ENCODE data around the gene KRI1.

The KRI1 gene

DNA sequence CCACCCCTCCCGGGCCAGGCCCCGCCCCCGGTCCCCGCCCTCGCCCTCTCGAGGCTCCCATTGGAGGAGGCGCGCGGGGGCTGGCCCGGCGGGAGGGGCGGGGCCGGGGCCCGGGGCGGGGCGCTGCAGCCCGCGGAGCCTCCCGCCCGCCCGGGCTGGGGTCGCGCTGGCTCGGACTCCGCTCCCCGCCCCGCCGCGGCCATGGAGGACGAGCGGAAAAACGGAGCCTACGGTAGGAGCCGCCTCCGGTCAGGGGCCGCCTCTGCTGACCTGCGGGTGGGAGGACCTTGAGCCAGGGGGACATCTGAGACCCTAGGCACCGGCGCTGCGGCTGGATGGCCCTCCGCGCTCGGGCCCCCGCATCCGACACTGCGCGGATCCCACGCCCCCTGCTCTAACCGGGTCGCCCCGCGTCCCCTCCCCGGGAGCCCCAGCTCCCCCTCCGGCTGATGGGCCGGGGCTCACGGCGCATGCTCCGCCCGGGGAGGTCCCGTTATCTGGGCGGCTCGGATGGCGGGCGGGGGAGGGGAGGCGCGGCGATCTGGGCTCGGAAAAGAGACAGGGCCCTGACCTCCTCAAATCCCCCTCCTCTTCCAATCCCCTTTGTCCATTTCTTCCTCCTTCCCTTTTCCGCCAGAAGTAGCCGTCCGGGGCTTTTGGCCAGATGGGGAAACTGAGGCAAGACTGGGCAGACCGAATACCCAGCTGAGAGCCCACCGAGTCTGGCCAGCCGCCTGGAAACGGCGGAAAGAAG lies 36.7 kb upstream of the KRI1 start:
- in situ Hi-C loops (cut with MboI; ENCODE audit: low pct_unique_long_range_greater_than_20kb, low sequenced_read_pairs, unreplicated experiment), result no loop called here
- TF ChIP-seq, protein P1, sequence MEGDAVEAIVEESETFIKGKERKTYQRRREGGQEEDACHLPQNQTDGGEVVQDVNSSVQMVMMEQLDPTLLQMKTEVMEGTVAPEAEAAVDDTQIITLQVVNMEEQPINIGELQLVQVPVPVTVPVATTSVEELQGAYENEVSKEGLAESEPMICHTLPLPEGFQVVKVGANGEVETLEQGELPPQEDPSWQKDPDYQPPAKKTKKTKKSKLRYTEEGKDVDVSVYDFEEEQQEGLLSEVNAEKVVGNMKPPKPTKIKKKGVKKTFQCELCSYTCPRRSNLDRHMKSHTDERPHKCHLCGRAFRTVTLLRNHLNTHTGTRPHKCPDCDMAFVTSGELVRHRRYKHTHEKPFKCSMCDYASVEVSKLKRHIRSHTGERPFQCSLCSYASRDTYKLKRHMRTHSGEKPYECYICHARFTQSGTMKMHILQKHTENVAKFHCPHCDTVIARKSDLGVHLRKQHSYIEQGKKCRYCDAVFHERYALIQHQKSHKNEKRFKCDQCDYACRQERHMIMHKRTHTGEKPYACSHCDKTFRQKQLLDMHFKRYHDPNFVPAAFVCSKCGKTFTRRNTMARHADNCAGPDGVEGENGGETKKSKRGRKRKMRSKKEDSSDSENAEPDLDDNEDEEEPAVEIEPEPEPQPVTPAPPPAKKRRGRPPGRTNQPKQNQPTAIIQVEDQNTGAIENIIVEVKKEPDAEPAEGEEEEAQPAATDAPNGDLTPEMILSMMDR (IDR thresholded peaks at IDR 0.05; ENCODE audit: extremely low read depth, insufficient read depth, missing control alignments), result no peak
- peak; percentile 98 for DNase-seq (ENCODE audit: low spot score)

- DNase-seq (ENCODE audit: low spot score), result no peak
- TF ChIP-seq, protein P1 (IDR thresholded peaks at IDR 0.05; ENCODE audit: extremely low read depth, insufficient read depth, missing control alignments), result no peak
- in situ Hi-C loops (cut with MboI; ENCODE audit: low pct_unique_long_range_greater_than_20kb, low sequenced_read_pairs, unreplicated experiment), result no loop called here
Measured at GRCh38 chr19:10601999-10602329, 36.2 kb upstream of the KRI1 start.

- in situ Hi-C loops (cut with MboI; ENCODE audit: low pct_unique_long_range_greater_than_20kb, low sequenced_read_pairs, unreplicated experiment), result no loop called here
- TF ChIP-seq, protein P1 (IDR thresholded peaks at IDR 0.05; ENCODE audit: extremely low read depth, insufficient read depth, missing control alignments), result no peak
- no peak for DNase-seq (ENCODE audit: low spot score)
Measured at GRCh38 chr19:10600149-10600548, 34.3 kb upstream of the KRI1 start.

DNA sequence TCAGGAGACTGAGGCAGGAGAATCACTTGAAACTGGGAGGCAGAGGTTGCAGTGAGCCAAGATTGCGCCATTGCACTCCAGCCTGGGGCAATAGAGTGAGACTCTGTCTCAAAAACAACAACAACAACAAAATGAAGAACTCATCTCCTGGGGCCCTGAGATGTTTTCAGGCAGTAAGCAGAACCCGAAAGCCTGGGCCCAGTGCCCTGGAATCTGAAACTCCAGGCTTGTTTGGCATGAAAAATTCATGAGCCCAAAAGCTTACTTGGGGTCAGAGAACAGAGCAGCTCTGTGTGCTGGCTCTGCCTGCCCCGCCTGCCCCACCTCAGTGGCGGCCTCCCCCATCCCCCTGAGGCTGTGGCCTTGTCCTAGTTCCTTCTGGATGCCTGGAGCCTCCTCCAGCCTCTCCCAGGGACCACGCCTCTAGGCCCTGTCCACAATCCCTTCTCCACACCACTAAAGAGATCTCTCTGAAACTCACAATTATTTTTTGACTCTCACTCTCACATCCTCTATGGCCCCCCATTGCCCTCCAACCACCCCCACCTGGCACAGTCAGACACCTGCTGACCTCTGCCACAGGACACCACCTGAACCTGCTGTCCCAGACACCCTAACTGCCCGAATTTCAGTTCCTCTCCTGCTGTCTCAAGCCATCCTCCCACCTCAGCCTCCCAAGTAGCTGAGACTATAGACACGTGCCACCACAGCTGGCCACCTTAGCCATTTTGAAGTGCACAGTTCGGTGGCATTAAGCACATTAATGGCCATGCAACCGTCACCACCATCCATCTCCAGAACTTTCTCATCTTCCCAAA lies 28.2 kb upstream of the KRI1 start:
- TF ChIP-seq, protein P1 (IDR thresholded peaks at IDR 0.05; ENCODE audit: extremely low read depth, insufficient read depth, missing control alignments), result no peak
- in situ Hi-C loops (cut with MboI; ENCODE audit: low pct_unique_long_range_greater_than_20kb, low sequenced_read_pairs, unreplicated experiment), result no loop called here
- DNase-seq (ENCODE audit: low spot score), result no peak

- in situ Hi-C loops (cut with MboI; ENCODE audit: low pct_unique_long_range_greater_than_20kb, low sequenced_read_pairs, unreplicated experiment), result no loop called here
- DNase-seq (ENCODE audit: low spot score), result no peak
- TF ChIP-seq, protein P1 (IDR thresholded peaks at IDR 0.05; ENCODE audit: extremely low read depth, insufficient read depth, missing control alignments), result no peak
Measured at GRCh38 chr19:10593148-10593547, 27.3 kb upstream of the KRI1 start.

DNA sequence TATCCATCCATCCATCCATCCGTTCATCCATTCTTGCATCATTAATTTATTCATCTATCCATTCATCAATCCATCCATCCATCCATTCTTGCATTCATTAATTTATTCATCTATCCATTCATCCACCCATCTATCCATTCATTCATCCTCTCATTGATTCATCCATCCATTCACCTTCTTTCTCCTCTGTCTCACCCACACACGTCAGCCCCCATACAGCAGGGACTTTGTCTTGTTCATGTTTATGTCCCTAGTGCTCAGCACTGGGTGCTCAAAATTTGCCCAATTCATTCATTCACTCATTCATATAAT lies 22.0 kb upstream of the KRI1 start:
- in situ Hi-C loops (cut with MboI; ENCODE audit: low pct_unique_long_range_greater_than_20kb, low sequenced_read_pairs, unreplicated experiment), result no loop called here
- TF ChIP-seq, protein P1 (IDR thresholded peaks at IDR 0.05; ENCODE audit: extremely low read depth, insufficient read depth, missing control alignments), result no peak
- DNase-seq (ENCODE audit: low spot score), result no peak
